ENCODE measurements around the gene GP1BA.
A peak's percentile ranks its signal among the peaks of the same experiment; 100 is the strongest.

GP1BA gene

DNA sequence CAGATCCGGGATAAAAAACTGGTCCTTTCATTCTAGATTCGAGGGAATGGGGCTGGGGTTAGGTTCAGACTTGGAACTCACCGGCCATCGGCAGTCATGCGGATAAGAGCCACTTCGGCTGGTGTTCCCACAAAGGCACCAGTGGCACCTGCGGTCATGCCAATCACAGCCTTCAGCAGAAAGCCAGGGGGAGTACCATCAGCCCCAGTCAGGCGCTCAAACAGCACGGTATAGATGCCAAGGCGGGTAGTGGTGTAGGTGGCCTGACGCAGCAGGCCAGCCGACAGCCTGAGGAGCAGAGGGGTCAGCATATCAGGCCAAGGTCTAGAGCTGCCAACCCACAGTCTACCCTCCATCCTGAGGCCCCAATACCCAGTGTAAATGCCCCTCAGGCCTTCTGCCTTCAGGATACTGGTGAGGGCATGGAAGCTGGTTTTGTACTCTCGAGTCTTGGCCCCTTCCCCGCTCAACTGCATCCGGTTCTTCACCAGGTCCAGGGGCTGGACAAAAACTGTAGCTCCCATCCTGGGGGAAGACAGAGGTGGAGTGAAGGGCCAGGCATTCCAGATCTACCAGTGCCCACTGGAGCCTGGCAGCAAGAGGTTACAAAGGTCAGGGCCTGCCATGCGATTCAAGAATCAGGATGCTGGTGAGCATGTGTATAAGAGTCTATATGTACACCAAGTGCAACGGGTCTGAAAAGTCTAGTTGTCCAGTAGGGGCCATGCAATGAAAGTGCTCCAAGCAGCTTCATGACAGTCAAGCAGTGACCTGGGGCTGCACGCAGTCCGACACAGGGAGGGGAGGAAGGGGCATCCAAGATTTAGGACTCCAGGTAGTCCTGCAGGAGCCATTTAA, 6.8 kb downstream of the GP1BA start:
- no peak for DNase-seq

DNA sequence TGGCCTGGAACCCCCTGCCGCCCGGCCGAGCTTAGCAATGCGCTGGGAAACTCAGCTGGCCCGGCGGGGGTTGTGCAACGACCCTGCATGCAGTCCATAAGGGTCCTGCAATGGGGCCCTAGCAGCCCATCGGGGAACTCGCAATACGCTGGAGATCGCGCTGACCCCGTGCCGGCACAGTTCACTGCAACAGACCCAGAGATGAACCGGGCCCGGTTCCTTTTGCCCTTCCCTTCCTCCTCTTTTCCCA, 7.4 kb downstream of the GP1BA start:
- DNase-seq, result no peak

DNA sequence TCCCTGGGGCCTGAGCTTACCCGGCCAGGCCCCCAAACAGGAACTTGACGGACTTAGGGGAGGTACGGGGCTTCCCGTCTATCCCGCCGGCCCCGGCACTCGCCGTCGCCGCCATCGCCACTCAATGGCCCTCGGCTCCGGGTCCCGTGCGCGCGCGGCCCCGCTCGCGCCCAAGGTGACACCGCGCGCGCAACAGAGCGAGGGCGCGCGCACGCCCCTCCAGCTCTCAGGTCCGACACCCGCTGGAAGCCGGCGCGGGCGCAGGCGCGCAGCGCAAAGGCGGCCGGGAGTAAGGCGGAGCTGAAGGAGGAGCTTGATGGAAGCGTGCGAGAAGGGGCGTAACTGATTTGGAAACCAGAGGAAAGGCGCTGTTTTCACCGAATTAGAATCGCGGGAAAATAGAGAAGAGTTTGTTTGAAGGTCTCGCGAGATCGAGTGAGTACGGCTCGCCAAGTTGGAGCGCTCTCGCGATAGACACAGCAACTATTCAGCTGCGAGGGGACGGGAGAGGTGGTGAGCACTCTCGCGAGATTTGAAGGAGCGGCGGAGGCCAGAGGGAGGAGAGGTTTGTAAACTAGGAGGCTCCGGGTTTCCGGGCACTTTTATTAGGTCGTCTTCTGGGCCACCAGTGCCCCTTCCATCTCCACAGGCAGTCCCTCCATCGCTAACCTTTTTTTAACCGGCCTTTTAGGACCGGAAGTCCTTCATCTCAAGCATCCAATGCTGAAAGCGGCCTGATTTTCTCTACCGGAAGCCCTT, 7.9 kb downstream of the GP1BA start, which contains the start of the genes RNF167 and SLC25A11:
Gene RNF167 (plus strand): TSS at position 473 of the 759 bp plus-strand sequence. CDS start 642 bp downstream, outside the sequence.
Gene SLC25A11 (minus strand): TSS at position 251 of the 759 bp plus-strand sequence. CDS start 136 bp downstream, at position 115.
- peak; percentile 95 for DNase-seq

DNA sequence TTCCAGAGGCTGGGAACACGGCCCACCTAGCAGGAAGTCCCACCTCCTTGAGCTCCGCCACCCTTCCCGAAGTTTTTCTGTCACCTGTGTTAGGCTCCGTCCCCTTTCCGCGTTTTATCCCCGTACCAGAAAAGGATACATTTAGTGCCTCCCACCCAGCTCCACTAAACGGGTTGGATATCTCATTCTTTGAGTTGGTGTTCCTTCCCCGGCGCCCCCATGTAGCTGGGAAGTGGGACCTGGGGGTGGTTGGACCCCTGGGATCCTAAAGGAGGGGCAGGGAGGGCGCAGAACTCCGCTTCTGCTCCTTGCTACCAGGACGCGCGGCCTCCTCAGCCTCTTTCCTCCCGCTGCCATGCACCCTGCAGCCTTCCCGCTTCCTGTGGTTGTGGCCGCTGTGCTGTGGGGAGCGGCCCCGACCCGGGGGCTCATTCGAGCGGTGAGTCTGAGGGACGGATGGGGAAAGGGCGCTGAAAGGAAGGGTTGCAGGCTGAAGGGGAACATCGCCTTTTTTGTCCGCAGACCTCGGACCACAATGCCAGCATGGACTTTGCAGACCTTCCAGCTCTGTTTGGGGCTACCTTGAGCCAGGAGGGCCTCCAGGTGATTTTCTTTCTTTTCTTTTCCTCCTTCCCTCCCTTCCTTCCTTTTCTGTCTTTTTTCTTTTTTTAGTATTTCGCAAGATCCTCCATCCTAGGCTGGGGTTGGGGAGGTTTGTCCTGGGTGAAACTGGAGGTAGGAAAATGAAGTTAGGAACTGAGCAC, 8.7 kb downstream of the GP1BA start:
- peak; percentile 65 for DNase-seq

DNA sequence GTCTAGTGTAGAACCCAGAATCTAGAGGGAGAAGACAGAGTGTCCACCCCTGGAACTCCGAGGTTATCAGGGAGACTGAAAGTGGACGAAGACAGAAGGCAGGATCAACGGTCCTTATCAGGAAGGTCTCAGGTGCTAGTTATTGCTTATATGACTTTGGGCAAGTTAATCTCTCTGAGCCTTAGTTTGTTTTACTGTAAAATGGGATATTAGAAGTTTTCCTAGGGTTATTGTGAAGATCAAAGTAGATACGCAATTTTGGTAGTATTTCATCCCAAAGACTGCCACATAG, 9.2 kb downstream of the GP1BA start:
- no peak for DNase-seq

DNA sequence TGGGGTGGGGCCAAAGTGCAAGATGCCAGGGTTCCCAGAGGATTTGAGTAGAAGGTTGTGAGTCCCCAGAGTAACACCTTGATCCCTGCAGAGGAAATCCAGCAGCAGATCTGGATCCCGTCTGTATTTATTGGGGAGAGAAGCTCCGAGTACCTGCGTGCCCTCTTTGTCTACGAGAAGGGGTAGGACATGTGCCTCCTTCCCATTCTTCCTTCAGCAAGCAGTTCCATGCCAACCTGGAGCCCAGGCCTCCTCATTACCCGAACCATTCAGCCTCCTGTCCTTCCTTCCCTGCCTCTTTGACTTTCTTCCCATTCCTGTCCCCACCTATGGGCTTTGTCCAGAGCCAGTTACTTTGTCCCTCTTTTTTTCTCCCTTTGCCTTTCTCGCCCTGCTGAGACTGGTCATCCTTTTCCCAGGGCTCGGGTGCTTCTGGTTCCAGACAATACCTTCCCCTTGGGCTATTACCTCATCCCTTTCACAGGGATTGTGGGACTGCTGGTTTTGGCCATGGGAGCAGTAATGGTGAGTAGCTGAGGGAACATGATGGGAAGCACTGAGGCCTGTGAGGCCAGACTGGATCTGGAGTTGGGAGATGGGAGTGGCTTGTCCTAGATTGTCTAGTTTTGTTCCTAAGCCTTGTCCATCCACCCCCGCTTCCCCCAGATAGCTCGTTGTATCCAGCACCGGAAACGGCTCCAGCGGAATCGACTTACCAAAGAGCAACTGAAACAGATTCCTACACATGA, 10.9 kb downstream of the GP1BA start:
- DNase-seq, result no peak

DNA sequence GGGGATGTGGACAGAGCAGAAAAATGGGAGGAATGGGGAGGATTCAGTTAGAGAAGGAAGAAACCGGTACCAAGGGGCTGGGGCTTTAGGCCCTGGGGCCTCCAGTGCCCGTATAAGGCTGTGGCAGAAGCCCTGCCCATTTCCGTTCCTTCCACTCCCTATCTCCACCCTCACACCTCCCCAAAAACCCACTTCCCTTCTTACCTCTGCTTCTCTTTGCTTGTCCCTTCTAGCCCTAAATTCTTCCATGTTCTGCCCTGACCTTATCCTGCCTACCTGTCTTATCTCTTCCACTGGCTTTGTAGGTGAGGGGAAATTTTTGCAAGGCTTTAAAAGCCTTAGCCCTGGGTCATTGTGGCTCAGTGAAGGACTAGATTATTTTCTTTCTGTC, 12.1 kb downstream of the GP1BA start:
- DNase-seq, result peak; percentile 73

DNA sequence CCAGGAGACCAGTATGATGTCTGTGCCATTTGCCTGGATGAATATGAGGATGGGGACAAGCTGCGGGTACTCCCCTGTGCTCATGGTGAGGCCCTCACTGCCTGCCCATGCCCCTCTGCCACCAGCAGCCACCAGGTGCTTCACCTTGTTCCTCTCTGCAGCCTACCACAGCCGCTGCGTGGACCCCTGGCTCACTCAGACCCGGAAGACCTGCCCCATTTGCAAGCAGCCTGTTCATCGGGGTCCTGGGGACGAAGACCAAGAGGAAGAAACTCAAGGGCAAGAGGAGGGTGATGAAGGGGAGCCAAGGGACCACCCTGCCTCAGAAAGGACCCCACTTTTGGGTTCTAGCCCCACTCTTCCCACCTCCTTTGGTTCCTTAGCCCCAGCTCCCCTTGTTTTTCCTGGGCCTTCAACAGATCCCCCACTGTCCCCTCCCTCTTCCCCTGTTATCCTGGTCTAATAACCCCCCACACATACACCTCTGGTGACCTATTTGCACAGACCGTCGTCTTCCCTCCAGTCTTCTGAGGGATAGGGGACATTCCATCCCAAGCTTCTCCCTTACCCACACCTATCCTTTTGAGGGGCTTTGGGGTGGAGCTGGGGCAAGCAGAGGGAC, 12.6 kb downstream of the GP1BA start:
- DNase-seq, result peak; percentile 34

DNA sequence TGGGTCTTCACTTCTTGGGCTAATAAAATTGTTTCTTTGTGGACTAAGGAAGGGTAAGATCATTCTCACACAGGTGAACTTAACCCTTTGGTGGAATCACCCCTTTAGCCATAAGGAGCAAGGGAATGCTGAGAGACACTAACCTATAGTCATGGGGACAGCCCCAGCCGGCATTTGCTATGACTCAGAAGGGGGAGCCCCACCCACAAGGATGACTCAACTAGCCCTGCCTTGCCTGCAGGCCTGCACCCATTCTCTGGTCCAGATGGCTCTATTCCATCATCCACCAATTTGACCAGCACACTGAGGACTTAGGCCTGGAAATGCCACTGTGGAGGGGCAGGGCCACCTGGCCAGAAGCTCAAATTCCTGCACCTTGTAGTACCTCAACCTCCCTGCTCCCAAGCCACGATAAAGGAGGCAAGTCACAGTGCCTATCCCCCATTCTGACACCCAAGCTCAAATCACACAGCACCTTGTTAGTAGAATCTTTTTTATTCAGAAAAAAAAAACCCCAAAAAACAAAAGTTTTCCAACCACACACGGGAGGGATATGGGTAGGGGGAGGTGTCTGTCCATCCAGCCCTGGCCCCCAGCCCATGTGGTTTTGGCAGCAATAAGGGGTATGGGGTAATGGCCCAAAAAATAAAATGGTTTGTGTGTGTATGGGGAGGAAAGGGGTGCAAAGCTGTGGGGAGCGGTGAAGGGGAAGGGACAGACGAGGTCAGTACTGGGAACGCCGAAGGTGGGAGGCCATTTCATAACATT, 13.3 kb downstream of the GP1BA start:
- DNase-seq, result peak; percentile 87

DNA sequence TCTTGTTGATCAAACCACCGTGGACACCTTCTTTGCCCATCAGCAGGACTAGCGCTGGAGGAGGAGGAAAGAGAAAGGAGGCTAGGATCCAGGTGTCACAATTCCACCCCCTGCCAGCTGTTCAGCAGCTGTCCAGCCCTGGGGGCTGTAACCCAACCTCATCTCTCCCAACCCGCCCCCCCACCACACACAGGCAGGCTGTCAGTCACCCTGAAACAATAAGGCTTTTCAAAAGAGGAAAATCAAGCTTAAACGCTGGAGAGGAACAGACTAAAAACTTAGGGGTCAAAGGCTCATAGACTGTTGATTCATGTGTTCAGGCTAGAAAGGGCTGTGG, 13.8 kb downstream of the GP1BA start:
- DNase-seq, result no peak

DNA sequence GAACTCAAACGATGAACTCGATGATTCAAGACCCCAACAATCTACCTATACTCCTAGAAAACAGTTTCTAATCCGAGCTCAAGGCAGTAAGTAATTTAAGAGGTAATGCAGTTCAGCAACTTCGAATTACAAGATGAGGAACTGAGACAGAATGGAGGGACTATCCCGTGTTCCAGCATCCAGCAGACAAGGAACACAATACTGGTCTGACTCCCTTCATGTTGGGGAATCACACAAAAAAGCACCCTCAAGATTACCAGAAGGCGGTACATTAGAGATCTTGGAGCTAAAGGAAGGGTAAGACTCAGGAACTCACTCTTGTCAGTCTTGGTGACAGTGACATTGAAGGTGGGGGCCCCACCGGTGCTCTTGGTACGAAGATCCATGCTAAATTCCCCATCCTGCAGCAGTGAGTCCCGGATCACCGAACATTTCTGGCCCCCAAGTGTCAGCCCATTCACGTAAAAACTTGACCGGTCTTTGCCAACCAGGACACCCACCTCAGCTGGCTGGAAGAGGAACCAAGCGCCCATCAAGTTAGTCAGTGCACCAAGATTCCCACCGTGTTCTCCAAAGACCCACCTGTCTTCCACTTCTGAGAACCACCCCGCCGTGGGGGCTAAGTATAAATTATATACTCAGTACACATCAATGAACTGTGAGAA, 14.4 kb downstream of the GP1BA start:
- DNase-seq, result no peak

DNA sequence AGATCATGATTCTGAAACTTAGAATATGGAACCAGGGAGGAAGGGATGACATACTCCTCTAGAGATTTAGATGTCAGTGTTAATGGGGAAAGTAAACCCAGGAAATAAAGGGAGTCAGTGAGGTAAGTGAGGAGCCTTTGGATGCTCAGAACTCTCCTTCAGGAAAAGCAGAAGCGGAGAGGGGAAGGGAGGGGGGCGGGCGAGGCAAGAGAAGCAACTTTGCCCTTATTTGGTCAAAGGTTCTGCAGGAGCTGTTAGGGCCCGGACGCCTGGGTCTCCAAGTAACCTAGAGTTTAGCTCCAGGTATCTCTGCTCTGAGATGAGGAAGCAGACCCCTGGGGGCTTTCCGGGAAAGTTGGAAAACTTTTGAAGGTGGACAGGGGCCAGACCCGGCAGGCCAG, 14.9 kb downstream of the GP1BA start:
- DNase-seq, result no peak

DNA sequence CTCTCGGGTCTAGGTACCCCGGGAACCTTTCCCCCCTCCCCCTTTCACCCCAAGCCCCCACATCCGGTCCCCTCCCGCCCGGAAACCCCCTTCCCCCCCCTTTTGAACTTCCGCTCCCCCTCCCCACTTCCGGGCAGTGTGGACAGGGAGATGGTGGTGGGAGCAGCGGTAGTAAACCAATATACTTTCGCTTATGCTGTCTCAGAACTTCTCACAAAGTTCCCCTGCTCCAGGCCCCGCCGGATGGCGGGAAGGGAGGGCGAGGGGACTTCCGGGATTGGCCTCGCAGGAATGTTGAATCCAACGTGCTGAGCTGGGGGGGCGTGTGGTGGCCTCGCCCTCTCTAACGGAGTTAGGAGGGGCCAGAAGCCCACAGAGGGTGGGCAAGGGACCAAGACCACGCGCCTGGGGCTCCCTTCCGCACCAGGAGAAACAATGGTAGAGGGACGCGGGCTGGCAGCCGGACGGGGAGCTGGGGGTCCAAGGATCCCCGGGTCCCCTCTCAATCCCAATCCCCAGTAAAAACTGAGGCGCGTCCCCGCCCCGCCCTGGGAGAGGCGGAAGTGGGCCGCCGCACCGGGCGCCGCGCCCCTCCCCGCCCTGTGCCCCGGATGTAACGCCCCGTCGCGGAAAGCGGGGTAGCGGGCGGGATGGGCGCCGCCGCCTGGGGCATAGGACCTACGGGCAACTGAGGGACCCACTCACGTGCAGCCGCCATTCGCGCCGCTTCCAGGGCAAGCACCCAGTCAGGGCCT, 15.5 kb downstream of the GP1BA start:
- DNase-seq, result peak; percentile 79

DNA sequence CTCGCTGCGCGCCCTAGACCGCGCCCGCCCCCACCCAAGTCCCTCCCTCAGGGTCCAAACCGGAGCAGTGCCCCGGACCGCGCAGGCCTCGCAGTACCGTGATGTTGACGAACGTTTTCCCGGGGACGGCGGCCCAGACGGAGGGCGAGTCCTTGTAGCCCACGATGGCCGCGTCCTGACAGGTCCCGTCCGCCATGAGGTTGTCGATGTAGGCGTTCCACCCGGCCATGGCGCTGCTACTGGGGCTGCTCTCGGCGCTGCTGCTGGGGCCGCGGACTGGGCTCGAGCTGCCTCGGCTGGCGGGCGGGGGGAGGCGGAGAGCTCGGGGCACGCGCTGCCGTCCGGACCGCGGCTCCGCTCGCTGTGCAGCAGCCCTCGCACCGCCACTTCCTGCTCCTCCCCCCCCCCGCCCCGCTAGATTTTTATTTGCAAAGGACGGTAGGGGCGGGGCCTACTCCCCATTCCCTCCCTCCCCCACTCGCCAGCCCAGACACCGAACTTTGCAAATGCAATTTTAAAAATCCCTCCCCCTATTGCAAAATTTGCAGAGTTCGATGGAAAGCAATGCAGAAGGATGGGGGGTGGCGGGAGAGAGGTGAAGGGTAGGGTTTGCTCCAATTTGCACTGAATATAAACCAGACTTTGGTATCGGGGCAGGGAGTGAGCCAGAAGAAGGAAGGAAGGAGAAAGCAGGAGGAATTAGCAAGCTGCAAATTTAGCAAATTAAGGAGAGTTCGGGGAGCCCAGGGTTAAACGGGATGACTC, 16.3 kb downstream of the GP1BA start, which contains the start of gene PFN1:
Gene PFN1 (minus strand): TSS at position 365 of the 765 bp plus-strand sequence. CDS start 136 bp downstream, at position 229.
- peak; percentile 97 for DNase-seq

DNA sequence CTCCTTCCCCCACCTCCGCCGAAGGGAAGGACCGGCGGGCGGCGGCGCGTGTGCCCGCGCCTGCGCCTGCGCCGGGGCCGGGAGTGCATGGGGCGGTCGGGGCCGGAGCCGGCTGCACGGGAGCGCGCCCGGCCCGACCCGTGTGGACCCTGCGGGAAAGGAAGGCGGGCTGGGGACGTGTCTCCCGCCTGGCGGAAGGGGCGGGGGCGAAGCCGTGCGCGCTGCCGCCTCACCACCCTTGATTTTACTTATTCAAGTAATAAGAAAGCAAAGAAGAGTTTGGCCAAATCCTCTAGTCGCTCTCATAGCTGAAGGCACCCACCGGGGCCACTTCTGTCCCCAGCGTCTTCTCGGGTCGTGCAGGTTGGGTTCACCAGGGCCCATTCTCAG, 16.8 kb downstream of the GP1BA start:
- DNase-seq, result peak; percentile 82

DNA sequence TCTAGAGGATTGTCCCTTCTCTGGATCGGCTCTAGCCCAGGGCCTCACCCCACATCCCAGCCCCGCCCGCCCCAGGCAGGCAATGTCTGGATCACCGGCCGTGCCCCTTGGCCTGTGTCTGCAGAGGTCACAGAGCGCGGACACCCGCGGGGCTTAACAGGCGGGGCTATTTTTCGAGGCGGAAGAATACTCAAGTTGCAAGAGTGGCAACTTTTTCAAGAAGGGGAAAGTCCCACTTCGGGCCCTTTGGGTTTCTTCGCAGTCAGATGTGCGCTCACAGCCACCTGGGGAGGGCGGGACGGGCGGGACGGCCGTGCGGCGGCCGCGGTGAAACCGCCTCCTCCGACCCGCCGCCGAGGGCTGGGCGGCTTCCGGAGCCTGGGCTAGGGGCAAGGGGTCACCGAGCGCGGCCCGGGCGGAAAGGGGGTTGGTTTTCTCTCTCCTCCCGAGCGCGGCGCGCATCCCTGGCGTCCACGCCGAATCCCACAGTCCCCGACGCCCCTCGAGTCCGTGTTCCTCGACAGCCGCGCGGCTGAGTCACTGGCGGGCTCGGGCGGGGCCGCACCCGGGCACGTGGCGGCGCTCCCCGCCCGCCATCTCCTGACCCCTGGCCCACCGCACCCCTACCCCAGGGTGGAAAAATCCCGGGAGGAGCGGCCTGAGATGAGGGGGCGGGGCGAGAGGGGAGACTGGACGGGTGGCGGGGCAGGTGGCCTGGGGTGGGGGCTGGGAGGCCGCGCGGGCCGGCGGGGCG, 17.4 kb downstream of the GP1BA start:
- DNase-seq, result peak; percentile 77

DNA sequence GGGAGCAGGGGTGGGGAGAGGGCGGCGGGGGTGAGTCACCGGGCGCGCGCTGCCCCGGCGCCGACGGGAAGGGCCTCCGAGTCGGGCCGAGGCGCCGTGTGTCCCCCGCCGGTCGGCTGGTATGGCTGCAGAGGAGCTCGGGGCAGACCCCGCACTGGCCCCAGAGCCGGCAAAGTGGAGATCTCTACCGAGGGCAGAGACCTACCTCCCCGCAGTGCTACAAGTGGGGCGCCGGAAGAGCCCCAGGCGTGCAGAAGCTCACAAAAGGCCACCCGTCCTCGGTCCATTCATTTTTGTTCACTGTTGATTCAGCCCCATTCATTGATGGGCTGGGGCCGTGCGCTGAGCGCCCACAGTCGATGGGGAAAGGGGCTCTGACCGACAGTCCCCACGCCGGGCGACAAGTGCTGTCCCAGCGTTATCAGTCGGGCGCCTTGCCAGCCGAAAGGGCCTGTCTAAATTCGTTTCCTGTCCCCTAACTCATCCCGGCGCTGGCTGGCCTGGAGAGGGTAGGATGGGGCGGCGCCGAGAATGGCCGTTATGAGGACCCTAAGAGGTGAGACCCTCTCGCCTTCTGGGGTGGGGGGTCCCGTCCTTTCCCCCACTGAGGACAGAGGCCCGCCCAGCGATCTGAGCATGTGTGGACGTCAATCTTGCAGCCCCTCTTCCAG, 18.1 kb downstream of the GP1BA start:
- DNase-seq, result peak; percentile 76

DNA sequence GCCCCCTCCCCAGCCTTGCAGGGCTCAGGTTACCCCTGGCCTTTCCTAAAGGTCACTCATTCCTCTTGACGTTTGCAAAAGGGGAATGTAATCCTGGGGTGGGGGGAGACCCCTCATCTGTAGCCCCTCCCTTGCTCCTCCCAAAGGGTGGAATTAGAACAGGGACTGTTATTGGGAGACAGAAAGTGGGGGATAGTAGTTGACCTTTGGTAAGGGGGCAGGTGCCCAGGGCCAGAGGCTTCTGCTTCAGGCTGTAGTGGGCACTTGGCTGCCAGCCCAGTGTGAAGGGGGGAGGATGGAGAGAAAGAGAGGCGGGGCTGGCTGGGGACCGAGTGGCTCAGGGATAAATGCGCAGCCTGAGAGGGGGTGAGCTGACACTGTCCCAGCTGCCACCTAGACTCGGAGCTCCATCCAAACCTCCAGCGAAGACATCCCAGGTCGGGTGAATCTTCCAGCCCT, 18.7 kb downstream of the GP1BA start, which contains the start of gene ENO3:
Gene ENO3 (plus strand): TSS at position 374 of the 459 bp plus-strand sequence. CDS start 711 bp downstream, outside the sequence.
- no peak for DNase-seq
